GM19455 (cell line): Measurements from ENCODE around the gene TMEM72.

Experiments used
- ATAC-seq: cut with Tn5 transposase; IDR thresholded peaks from one replicate; pipeline ENCODE4 v1.9.1; 2021; ENCODE audit not compliant: unreplicated experiment

The TMEM72 gene

DNA sequence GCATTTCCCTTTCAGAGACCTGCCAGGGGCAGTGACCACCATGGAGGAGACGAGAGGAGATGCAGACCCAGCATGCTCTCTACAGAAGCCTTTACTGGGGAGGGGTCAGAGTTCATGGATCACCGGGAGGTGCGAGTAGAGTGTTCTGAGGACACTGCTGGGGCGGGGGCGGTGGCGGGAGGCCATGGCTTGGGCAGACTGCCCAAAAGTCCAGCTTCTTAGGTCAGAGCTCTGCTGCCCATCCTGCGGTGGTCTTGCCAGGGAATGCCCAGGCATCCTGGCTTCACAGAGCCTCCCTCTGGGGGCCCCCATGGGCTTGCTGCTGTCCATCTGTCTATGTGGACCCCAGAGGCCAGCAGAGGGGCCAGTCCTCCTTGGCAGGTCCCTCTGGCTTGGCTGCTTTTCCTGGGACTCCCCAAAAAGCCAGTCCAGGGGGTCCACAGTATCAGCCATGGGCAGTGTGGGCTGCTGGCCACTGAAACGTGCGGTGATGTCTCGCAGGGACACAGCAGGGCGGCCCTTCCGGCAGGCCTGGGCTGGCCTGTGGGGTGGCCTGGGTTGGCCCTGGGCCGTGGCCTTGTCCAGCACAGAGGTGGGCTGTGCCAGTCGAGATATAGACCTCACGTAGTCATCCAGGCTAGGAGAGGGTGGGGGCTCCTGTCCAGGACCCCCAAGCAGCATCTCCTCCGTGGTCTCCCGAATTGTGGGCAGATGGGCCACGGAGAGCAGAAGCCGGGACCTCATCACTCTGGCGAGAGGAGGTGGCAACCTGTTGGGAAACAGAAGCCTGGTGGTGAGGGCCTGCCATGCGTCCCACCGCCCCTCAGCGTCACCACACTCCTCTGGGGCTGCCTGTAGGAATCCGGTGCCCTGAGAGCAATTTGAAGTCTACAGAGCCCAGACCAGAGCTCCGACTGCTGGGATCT, 66.4 kb downstream of the TMEM72 start:
- no peak for ATAC-seq

DNA sequence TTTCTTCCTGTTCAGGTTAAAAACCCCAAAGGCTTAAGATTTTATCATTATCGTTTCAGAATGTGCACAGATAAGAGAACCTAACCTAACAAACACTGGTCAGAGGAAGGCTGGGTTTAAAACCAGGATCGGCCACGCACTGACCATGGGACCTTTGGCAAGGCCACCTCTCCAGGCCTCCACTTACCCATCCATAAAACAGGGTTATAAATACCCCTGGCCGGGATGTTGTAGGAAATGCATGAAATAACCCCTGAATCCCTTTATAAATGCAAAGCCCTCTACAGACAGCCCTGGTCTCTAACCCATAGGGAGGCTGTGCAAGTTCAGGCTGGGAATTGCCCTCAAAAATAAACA, 67.1 kb downstream of the TMEM72 start:
- no peak for ATAC-seq

DNA sequence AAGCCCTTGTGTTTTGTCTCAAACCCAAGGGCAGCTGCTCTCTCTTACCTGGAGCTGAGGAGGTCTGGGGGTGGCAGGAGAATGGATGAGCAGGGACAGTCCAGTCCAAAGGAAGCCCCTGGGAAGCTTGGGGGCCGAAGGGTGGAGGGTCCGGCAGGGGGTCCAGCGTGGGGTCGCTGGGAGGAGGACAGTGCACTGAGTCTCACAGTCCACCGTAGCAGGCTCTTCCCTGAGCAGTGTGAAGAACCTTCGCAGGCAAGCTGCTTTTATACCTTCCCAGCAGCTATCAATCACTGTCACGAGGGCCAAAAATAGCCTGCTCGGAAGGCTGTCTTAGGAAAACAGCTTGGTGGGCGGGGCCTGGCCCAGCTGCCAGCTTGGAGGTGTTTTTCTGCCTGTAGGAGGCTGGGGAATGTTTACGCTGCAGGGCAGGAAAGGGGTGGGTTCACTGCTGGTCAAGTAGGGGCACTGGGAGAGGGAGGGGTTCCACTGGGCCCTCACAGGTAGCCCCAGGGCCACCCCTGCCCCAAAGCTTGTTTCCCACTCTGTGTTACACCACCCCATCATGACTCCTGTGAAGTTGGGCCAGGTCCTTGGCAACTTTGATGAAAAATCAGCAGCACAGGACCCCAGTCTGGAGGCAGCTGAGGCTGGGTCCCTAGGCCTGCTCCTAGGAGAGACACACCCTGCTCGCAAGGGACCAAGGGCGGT, 67.6 kb downstream of the TMEM72 start, which contains the start of gene DEPP1:
TSS of gene DEPP1 (minus strand) at position 240 of the 711 bp plus-strand sequence. CDS start 779 bp downstream, outside the sequence.
- ATAC-seq: no peak

GRCh38 chr10:44979281-44980191, 68.4 kb downstream of the TMEM72 start:
- ATAC-seq: no peak

DNA sequence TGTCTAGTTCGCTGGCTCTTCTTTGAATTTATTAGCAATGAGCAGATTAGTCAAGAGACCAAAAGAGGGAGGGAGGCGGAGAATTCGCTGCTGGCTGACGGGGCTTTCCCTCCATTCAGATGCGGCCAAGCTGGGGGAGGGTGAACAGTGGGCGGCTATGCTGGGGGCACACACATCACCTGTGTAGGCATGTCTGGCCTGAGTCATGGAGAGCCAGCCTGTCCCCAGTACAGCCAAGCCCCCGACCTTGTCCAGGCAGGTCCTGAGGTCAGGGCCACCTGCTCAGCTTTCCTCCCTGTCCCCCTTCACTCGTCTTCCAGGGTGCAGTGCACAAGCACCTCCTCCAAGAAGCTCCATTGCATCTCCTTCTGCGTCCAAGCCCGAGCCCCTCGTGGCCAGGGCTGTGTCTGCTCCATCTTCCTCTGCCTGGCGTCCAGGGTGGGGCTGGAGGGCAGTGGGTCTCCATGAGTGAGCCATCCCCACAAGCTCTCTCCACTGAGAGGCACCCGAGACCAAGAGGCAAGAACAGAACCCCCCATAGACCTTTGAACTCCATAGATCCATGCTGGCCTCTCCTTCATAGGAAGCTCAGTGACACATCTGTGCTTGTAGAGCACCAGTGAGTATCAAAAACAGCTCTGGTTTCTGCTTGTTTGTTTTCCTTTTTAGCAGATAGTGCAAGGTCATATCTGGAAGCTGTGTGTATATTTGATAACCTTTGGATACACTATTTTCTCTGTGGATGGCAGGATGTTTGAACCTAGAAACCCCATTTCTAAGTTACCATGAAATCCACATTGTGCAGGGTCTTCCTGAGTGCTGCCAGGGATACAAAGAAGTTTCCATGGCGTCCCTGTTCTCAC, 69.4 kb downstream of the TMEM72 start:
- no peak for ATAC-seq

GRCh38 chr10:44981172-44982113, 70.3 kb downstream of the TMEM72 start:
- ATAC-seq: no peak

- no peak for ATAC-seq
Observed at GRCh38 chr10:44982114-44982460, 71.0 kb downstream of the TMEM72 start.

DNA sequence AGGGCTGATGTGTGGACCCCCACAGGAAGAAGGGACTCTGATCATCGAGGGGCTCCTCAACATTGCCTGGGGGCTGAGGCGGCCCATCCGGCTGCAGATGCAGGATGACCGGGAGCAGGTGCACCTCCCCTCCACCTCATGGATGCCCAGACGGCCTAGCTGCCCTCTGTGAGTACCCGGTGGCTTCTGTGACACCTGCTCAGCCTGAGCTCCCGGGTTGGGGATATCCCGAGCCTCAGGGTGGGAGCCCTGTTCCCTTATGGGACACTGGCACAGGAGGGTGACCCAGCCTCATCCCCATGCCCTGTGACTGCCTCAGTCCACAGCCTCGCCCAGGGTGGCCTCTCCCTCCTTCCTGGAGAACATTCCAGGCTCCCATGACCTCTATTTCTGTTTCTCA, 71.4 kb downstream of the TMEM72 start:
- no peak for ATAC-seq

DNA sequence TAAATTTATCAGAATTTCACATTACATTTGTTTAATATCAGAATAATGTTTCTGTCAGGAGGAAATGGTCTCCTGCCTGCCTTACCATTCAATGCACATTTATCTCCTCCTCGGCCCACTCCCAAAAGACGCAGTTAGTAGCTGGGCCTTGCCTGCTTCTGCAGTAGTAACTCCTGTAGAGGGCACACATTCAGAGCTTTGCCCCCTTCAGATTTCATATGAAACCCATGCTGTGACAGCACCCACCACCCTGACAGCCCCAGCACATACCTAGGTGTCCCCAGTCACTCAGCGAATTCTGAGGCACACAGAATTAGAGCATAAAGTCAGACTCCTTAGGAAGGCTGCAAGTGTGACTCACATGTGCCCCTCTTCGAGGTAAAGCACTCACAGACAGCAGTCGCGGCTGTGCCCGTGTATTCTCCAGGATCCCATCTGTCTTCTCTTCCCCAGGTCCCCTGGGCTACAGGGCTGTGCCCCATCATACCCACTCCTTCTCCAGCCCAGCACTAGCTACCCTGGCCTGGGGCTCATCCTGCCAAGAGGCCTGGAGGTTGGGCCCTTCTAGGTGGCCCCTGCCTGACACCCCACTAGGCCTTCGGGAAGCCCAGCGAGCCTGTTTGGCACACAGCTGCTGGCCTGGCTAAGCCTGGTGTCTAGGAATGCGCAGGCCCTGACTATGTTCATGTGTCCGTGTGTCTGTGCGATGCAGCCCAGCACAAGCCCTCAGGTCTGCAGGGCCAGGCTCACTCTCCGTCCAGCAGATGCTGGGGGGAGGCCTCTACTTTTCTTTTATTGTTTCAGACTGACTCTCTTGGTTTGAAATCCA, 72.1 kb downstream of the TMEM72 start:
- ATAC-seq: no peak

DNA sequence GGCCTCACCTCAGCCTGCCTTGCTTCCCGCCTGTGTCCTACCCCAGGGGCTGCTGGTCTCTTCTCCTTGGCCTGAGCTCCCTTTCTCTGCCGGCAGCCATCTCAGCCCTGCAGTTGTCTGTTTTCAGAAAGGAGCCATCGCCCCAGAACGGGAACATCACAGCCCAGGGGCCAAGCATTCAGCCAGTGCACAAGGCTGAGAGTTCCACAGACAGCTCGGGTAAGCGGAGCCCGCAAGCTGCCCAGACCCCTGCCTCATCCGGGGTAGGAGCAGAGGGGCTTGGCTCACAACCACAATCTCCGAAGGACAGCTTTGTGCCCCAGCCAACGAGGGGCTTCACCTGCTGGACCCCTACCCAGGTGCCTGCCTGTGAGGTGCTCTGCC, 72.8 kb downstream of the TMEM72 start:
- ATAC-seq: no peak

DNA sequence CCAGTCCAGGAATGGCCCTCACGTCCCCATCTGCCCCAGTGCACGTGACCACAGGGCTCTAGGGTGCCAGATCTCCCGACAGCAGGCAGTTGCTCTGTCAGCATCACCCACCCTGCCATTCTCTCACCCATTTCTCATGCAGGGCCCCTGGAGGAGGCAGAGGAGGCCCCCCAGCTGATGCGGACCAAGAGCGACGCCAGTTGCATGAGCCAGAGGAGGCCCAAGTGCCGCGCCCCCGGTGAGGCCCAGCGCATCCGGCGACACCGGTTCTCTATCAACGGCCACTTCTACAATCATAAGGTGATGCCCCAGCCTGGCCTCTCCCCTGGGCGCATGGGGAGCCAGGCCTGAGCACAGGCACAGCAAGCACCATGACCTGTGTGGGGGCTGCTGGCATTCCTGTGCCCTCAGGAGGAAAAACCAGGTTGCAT, 73.5 kb downstream of the TMEM72 start:
- ATAC-seq: no peak

GRCh38 chr10:44985175-44985681, 74.1 kb downstream of the TMEM72 start:
- ATAC-seq: no peak

DNA sequence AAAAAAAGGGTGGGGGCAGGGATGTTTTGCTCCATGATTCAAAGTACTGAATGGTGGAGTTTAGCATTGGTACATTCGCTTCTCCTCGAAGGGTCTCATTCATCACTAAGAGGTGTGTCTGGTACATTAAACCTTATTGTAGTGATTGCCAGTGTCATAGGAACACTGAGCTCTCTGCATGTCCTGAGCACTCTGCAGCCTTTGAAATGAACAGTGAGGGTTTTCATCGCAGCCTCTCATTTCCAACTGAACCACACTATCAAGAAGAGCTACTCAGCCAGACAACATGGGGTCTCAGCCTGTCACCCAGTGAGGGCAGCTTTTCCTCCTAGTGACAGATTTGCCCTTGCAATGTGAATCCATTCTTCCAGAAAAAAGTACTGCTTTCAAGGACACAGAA, 75.0 kb downstream of the TMEM72 start:
- no peak for ATAC-seq
